GM19395 (cell line): Measurements from ENCODE around the gene KRT38.

Experiments
- ATAC-seq: cut with Tn5 transposase; IDR thresholded peaks from one replicate; pipeline ENCODE4 v1.9.1; 2021; ENCODE audit warnings: mild to moderate bottlenecking, moderate library complexity; ENCODE audit not compliant: unreplicated experiment

Gene KRT38

DNA sequence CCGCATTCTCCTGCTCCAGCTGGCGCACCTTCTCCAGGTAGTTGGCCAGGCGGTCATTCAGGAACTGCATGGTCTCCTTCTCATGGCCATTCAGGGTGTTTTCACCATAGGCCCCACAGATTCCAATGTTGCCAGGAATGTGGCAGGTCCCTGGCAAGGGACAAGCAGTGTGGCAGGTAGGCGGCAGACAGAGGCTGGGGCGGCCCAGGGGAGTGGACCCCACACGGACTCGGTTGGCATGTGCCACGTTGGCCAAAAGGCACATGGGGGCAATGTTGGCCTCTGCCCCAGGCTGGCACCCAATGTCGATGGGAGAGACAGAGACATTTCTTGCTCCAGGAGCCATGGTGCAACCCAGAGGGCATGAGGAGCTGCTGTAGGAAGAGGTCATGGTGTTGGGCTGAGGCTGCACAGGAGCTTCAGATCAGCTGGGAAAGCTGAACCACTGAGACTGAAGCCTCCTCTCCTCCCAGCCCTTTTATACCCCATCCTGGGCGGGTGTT lies at the start of gene KRT38:
Gene KRT38, minus strand, starts transcription at position 453 of the 503 bp plus-strand sequence. Its CDS starts 62 bp downstream, at position 391.
- ATAC-seq: no peak

DNA sequence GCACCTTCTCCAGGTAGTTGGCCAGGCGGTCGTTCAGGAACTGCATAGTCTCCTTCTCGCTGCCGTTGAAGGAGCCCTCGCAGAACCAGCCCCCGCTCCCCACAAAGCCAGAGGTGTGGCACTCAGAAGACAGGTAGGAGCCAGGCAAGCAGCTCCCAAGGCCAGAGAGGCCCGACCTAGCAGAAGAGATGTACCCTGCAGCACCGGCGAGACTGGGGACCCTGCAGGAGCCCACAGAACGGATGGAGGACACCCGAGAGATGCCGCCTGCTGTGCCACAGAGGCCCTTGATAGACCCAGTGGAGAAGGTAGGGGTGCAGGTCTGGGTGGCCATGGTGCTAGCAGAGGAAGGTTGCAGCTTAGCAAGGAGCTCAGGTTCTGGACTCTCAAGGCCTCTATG lies 48.7 kb upstream of the KRT38 start, which contains the start of gene KRT36:
Gene KRT36, minus strand, starts transcription at position 380 of the 400 bp plus-strand sequence. Its CDS starts 46 bp downstream, at position 334.
- ATAC-seq: no peak

DNA sequence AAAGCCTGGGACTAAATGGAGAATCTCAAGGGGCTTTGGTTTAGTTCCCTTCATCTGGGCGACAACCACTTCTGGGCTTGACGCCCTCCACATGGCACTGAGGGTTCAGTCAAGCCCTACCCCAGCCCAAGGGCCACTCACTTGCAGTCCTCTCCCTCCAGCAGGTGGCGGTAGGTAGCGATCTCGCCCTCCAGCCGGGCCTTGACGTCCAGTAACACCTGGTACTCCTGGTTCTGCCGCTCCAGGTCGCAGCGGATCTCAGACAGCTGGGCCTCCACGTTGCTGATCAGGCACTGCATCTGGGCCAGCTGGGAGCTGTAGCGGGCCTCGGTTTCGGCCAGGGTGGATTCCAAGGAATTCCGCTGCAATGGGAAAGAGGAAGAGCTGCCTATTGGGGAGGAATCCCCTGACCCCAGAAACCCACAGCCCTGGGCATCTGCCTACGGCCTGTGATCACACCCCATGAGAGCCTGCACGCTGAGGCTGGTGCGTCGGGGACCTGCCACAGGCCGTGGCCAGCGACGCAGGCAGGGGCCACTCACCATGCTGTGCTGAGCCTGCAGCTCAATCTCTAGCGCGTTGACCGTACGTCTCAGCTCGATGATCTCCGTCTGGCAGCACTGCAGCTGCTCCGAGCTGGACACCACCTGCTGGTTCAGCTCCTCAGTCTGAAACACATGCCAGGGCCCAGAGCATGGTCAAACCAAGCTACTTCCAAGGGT lies 46.2 kb upstream of the KRT38 start:
- no peak for ATAC-seq

DNA sequence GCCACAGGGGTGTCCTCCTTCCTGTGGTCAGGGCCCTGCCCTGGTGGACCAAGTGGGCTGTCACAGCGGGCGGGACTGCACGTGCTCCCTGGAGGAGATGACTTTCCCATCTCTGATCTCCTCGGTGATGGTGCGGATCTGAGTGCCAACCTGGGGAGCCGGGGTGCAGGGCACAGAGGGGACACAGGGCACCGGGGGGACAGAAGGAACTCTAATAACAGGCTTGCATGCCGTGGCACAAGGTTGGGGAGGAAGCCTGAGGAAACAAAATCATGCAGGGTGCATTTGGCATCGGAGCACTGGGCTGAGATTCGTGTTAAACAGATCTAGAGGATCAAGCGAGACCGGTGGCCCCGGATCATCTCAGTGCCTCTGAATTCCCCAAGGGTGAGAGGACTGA lies 45.5 kb upstream of the KRT38 start:
- ATAC-seq: no peak

DNA sequence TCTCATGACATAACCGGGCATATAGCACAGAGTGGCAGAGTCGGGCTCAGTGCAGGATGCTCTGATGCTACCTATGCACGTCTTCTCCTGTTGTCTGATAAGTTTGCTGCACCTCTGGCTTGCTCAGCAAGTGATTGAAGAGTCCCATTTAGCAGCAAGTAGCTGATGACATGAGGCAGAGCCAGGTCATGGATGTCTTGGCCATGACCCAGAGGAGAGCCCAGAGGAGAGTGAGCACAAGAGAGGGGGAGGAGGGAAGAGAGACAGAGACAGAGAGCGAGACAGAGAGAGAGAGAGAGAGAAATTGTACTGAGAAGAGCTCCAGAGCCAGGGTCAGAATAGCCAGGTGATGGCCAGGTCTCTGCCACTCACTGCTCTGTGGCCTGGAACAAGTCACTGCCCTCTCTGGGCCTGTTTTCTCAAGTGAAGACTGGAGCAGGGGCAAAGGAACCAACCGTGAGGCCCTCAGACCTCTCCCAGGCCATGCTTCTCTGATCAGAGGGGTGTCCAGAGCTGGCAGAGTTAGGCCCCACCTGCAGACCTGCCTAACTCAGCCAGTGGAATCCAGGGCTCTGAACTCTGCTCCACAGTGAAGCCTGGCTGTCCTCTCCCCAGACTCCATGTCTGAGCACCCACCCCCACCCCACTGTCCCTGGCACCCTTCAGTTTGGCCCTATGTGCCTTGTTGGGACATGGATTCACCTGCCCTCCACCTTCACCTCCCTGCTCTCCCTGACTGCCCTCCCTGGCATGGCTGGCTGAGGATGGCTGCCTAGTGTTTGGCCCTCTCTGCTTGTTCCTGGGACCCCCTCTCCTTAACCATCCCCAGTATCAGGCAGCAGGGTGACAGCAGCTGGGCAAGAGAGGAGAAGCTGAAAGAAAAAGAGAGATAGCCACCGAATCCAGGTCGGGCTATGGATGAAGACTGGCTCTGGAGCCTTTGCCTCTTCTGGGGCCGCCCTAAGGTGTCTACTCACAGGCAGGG lies 44.4 kb upstream of the KRT38 start:
- no peak for ATAC-seq

DNA sequence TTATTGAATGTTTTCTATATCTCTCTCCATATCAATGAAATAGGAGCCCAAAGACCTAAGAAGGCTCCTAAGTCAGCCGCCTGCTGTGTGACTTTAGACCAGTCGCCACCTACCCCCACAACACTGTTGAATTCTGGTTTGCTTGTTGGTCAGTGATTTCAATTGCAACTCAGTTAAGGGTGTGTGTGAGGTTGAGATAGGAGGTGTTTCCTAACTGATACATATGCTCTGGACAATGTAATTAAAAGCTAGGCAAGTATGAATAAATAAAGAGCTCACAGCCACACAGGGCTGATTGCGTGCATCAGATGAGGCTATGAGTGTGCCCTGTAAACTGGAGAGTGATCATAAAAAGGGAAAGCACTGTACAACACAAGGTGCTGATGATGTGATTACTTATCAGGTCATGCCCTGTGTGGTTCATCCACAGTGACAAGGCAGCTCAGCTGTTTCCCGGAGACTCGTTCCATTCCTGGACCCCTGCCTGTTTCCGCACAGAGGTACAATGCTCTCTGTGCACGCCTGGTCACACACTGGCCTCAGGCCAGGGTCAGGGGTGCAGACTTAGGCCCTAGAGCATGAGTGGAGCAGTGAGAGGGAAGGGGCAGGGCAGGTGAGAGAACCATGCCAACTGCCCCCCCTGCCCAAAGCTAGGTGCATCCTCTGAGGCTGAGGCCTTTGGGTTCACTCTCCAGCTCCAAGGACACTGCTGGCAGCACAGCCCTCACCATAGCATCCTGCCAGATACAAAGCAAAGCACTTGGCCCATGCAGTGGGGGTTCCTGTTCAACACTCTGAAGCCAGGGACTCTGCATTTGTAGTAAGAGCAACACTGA lies 43.4 kb upstream of the KRT38 start:
- no peak for ATAC-seq

DNA sequence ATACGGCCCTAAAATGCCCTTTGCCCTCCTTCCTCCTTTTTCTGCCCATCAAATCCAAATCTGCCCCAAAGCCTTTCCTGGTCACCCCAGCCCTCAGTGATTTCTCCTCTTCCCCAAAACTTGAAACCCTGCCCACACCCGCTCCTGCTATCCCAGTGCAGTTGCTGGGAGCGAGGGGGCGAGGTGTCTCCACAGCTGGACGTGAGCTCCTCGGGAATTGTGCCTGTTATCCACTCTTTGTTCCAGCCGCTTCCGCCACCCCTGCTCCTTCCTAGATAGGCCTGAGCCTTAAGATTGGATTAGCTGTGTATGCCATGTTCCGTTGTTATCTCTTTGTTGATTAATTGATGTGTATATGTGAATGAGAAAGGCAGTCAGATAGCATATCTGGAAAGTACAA lies 42.7 kb upstream of the KRT38 start:
- ATAC-seq: no peak

DNA sequence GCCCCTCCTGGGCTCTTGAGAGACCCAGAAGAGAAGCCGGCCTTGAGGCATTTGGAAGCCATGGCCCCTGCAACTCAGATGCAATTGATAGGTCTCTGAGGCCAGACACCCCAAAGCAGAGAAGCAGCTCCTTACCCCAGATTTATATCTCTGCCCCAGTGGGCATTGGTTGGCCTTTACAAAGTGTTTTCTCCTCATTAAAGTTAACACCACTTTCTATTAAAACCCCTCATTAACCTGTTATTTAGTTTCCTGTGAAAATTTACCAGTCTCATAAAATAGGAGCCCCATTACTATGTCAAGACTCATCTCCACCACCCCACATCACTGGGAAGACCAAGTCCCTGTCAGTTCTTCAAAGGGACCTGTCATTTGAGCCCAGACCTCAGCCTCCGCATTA lies 40.3 kb upstream of the KRT38 start, which contains the start of gene KRT35:
Gene KRT35, minus strand, starts transcription at position 116 of the 400 bp plus-strand sequence. Its CDS starts 54 bp downstream, at position 62.
- no peak for ATAC-seq

DNA sequence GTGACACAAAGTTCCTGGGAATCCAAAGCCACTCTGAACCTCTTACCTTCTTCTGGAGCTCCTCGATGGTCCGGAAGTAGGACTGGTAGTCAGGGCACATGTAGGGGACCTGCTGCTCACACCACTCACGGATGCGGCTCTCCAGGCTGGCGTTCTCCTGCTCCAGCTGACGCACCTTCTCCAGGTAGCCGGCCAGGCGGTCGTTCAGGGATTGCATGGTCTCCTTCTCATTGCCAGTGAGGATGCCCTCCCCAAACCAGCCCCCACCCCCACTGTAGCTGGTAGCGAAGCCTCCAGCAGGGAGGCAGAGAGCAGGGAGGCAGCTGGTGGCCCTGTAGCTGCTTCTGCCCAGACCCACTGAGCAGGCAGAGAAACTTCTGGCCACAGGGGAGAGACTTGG lies 39.8 kb upstream of the KRT38 start:
- no peak for ATAC-seq

DNA sequence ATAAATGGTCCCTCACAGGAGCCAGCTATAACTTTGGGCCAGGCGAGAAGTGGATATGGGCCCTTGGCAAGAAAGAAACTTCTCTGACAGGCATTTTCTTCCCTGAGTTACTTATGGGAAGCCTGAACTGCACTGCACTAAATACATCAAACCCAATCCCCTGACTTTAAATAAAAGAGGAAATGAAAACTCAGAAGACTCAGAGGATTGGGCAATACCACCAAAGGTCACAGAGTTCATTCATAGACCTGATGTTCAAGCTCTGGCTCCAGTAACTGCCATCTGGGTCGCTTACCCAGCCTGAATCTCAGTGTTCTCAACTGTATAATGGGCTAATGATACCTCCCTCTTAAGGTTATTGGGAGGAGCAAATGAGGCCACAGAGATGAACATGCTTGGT lies 39.4 kb upstream of the KRT38 start:
- ATAC-seq: no peak

DNA sequence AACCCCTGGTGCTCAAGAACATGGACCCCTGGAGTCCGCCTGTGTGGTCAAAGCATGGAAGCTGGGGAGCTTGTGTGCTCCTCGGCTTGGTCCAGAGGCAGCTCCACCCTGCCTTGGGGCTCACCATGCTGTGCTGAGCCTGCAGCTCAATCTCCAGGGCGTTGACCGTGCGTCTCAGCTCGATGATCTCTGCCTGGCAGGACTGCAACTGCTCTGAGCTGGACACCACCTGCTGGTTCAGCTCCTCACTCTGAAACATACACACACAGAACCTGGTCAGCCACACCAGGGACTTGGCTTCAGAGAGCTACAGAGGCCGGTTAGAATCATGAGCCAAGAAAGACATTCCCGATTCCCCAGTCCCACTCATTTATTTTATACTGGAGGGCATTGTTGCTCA lies 37.5 kb upstream of the KRT38 start:
- ATAC-seq: no peak

DNA sequence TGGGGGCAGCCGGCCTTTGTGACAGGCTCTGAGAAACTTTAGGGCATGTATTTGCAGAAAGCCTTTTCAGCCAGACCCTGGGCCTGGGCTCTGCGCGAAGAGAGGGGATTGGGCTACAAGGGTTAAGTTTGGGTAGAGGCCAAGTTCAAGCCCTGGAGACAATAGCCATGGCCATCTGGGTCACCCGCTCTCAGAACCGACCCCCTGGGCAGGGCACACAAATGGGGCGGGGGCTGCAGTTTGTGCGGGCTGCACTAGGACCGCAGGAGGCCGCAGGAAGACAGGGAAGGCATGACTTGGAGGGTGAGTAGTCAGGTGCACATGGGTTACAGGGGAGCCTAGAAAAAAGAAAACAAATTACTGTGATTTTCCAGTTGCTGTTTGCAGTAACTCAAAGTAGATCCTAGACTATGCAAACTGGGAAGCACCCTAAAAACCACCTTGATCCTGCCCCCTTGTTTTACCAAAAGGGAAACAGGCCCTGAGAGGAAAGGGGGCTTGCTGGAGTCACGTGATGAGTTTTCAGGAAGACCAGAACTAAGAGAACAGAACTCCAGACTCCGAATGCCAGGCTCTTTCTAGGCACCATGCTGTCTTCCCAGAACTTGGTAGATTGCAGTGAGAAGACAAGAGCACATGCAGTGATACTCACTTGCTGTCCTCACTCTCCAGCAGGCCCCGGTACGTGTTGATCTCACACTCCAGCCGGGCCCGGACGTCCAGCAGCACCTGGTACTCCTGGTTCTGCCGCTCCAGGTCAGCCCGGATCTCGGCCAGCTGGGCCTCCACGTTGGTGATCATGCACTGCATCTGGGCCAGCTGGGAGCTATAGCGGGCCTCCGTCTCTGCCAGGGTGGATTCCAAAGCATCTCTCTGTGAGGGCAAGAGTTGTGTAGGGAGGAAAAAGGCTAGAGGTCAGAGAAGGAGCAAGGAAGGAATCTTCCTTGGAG lies 36.4 kb upstream of the KRT38 start:
- ATAC-seq: no peak

DNA sequence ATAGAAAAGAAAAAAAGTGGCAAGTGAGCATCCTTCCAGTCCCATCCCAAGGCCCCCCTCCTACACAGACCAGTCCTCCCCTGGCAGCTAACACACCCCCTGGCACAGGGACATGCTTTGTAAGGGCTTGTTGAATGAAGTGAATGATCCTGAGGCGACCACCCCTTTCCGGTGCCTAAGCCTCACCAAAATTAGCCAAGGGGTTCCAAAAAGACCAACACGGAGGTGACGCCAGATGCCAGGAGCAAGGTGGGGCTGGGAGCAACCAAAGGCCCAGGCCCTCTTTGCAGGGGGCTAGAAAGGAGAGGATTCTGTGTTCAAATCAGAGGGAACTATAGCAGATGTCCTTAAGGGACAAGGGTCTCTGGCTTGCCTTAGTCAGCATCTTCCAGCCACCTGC lies 34.6 kb upstream of the KRT38 start:
- no peak for ATAC-seq

DNA sequence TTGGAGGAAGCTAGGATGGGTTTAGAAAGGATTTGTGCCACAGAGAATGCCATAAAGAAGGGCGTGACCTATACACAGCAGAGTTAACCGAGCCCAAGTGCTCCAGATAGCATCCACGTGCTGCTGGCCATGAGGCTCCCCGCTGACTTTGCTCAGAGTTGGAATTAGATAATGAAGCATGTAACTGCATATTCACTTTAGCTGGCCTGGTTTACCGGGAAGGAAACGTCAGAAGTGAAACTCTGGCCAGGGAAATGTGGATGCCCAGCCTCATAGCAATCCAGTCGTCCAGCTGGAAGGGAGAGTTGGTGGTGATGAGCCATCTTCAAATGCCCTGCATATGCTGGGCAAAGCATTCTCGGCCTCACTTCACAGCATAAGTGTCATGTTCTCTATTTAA lies 34.1 kb upstream of the KRT38 start:
- no peak for ATAC-seq

DNA sequence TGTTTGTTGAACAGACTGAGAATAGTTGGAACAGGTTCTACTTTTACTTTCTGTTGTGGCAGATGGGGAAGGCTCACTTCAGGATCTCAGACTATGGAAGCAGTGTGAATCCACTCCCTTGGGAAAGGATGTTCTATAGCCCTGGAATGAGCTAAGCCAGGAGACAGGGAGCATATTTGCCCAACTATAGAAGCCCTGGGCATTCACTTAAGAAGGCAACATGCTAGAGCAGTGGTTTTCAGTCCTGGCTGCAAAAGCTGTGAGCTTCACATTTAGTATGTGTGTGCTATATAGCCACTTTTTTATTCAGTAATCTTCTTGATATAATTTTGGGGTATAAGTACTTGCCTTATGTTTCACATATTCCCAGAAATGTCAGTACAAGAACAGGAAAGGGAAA lies 27.6 kb upstream of the KRT38 start:
- no peak for ATAC-seq

DNA sequence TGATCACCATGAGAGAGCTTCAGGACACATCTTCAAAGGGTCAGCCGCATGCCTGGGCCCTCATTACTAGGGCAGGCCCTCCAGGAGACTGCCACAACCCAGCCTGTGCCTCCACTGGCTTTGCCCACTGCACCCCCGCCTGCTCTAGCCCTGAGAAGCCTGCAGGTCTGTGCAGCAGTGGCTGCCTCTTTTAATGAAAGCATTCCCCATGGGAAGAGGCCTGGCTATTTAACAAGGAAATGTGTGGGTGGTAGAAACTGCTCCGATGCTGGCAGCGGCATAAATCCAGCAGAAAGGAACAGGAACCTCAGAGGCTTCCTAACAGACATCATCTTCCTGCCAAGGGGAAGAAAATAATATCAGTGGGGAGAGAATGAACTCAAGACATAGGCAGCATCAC lies 26.8 kb upstream of the KRT38 start:
- ATAC-seq: no peak

DNA sequence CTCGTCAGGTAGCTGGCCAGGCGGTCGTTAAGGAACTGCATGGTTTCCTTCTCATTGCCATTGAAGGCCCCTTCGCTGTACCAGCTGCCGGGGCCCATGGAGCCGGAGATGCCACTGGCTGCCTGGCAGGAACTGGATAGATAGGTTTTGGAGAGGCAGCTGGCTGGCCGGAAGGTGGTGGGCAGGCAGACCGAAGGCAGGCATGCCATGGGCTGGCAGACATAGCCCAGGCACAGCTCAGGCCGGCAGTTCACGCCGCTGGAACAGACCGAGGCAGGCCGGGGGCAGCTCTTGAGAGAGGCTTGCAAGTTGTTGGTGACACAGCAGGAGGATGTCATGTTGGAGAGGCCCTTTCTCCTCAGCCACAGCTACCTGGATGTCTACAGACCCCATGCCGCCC lies 26.2 kb upstream of the KRT38 start, which contains the start of gene KRT32:
Gene KRT32, minus strand, starts transcription at position 399 of the 400 bp plus-strand sequence. Its CDS starts 61 bp downstream, at position 338.
- no peak for ATAC-seq

DNA sequence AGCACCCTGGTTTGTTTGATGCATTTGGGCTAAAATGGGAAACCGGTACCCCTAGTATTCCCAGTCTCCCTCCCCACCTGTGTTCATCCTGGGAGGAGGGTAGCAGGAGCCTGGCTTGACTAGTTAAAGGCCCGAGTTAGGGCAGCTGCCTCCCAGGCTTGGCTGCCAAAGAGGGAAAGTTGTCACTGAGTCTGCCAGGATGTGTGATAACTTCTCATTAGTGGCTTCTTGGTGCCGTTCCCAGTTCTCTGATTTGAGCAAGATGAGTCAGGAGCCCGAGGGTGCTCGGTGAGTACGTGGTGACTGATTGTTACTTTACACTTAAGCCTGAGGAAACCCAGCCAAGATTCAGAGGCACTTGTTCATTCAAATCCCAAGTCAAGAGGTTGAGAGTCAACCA lies 23.9 kb upstream of the KRT38 start:
- no peak for ATAC-seq

DNA sequence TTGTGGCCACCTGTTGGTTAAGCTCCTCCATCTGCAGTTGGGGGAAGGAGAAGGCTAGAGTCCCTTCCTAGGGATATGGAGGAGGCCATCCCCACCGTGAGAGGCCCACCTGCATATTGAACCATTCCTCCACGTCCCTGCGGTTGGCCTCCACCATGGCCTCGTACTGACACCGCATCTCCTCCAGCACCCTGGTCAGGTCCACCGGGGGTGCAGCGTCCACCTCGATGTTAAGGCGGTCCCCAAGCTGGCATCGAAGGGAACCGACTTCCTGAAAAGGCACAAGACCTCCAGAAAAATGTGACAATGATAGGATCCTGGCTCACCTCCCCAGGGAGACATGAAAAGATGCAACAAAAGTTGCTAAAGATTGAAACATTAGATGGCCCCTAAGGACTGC lies 23.4 kb upstream of the KRT38 start:
- no peak for ATAC-seq
